Measurements from ENCODE around the gene NUAK2. TPM values are rescaled to one million over a fixed set of nuclear protein-coding genes. Genes with fewer than 3 reads are reported as not detected.

Gene NUAK2
- total RNA-seq, 1 experiment from 2014 or later, result 0.45 TPM

DNA sequence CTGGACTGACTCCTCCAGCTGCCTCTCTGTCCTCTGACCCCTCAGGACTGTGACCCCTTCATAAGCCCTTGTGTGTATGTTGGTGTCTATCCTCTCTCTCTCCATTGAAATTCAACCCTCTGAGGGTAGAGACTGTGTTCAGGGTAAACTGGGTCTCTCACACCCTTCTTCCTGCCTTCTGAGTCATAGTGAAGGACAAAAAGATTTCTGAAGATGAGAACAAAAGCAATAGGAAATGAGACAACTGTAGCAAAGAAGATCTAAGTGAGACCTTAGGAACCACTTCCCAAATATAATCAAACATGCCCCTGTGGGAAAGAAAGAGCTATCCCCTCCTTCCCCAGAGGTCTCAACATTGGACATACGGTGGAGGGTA is 16.9 kb downstream of the NUAK2 start:
- CTCF ChIA-PET, result no interaction called here
- no peak overlapping the region for H3K4me3 ChIP-seq (ENCODE audit: low read depth, low read length, poor library complexity, severe bottlenecking)
- H3K4me1 ChIP-seq (ENCODE audit: insufficient read depth, low read length, poor library complexity, severe bottlenecking), result peaks cover 18% of the 10 kb centered on the region
- intact Hi-C loops (cut with micrococcal nuclease; ENCODE audit: unreplicated experiment), result no loop called here
- DNase-seq (ENCODE audit: low spot score), result no peak
- H3K9me3 ChIP-seq (ENCODE audit: low read depth, low read length, poor library complexity, severe bottlenecking), result no peaks in the 10 kb centered on the region
- H3K27ac ChIP-seq (ENCODE audit: low read depth, low read length, poor library complexity, severe bottlenecking), result no peak overlapping the region
- POLR2A ChIA-PET (ENCODE audit: low non-redundant PET), result no interaction called here
- BruUV-seq (replicated peaks), result no TSS peak
- no peaks in the 10 kb centered on the region for H3K36me3 ChIP-seq (ENCODE audit: insufficient read depth, low read length, poor library complexity, severe bottlenecking)
- no peaks in the 10 kb centered on the region for H3K27me3 ChIP-seq (replicated peaks; ENCODE audit: insufficient read depth, low read depth, low read length, poor library complexity)
- TF ChIP-seq, protein P1, sequence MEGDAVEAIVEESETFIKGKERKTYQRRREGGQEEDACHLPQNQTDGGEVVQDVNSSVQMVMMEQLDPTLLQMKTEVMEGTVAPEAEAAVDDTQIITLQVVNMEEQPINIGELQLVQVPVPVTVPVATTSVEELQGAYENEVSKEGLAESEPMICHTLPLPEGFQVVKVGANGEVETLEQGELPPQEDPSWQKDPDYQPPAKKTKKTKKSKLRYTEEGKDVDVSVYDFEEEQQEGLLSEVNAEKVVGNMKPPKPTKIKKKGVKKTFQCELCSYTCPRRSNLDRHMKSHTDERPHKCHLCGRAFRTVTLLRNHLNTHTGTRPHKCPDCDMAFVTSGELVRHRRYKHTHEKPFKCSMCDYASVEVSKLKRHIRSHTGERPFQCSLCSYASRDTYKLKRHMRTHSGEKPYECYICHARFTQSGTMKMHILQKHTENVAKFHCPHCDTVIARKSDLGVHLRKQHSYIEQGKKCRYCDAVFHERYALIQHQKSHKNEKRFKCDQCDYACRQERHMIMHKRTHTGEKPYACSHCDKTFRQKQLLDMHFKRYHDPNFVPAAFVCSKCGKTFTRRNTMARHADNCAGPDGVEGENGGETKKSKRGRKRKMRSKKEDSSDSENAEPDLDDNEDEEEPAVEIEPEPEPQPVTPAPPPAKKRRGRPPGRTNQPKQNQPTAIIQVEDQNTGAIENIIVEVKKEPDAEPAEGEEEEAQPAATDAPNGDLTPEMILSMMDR (conservative IDR thresholded peaks at IDR 0.05; ENCODE audit: low read depth, low read length), result no peak
- TF ChIP-seq EZH2 (IDR thresholded peaks at IDR 0.05; ENCODE audit: borderline replicate concordance, low read depth, low read length, poor library complexity, severe bottlenecking), result no peak

DNA sequence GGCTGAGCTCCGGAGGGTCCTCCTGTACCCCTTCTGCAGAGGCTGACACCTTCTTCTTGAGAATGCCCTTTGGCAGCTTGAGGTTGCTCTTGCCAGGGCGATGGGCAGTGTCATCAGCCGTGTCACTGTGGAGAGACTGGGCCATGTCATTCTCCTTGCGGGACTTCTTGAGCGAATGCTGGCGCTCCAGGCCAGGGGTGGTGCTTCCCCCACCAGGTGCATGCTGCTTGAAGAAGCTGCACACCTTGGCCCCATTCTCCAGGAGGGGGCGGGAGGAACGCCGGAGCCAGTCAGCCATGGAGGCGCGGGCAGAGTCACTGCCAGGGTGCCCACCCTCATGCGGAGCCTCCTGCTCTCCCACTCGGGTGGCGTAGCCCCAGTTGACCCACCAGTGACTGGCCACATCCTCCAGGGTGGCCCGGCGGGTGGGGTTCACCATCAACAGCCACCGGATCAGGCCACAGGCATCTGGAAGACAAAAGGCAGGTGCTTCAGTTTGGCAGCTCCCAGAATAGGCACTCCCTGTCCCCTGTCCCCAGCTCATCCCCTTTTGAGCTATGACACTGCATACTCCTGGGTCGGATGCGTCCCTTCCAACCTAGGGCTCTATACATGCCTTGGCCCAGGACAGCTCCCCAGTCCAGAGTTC is 17.4 kb downstream of the NUAK2 start:
- Histone ChIP-seq H3K4me3 (ENCODE audit: low read depth, low read length, poor library complexity, severe bottlenecking) (no peak overlapping the region), H3K4me1 (ENCODE audit: insufficient read depth, low read length, poor library complexity, severe bottlenecking) (peaks cover 18% of the 10 kb centered on the region), H3K27me3 (replicated peaks; ENCODE audit: insufficient read depth, low read depth, low read length, poor library complexity) (no peaks in the 10 kb centered on the region), H3K36me3 (ENCODE audit: insufficient read depth, low read length, poor library complexity, severe bottlenecking) (no peaks in the 10 kb centered on the region), H3K9me3 (ENCODE audit: low read depth, low read length, poor library complexity, severe bottlenecking) (no peaks in the 10 kb centered on the region), H3K27ac (ENCODE audit: low read depth, low read length, poor library complexity, severe bottlenecking) (no peak overlapping the region)
- POLR2A ChIA-PET (ENCODE audit: low non-redundant PET), result no interaction called here
- DNase-seq (ENCODE audit: low spot score), result no peak
- CTCF ChIA-PET, result no interaction called here
- BruUV-seq (replicated peaks), result no TSS peak
- TF ChIP-seq EZH2 (IDR thresholded peaks at IDR 0.05; ENCODE audit: borderline replicate concordance, low read depth, low read length, poor library complexity, severe bottlenecking), result no peak
- TF ChIP-seq, protein P1 (conservative IDR thresholded peaks at IDR 0.05; ENCODE audit: low read depth, low read length), result no peak
- intact Hi-C loops (cut with micrococcal nuclease; ENCODE audit: unreplicated experiment), result no loop called here

DNA sequence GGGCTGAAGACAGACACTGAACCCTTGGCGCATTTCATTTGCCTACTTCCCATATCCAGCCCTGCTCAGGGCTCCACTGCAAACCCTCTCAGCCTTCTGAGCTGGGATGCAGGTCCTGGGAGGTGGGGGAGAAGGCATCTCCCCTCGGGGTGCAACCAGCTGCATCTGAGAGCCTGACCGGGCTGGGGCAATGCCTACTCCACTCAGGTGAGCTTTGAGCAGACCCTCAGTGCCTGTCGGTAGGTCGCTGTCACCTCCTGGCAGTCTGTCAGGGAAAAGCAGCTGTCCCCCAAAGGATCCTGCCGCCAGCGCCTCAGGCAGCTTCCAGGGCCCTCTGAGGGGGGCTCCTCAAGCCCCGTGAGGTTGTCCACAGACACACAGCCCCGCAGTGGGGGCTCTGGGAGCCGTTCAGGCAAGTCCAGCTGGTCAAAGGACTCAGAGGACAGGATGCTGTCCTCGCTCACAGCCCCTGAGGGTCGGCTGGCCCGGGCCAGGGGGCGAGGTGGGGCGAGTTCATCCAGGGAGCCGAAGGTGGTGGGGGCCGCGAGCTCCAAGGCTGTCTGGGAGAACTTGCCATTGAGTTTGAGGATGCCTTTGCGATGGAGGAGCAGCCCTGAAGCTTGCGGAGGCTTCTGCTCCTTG is 18.2 kb downstream of the NUAK2 start:
- H3K36me3 ChIP-seq (ENCODE audit: insufficient read depth, low read length, poor library complexity, severe bottlenecking), result no peaks in the 10 kb centered on the region

More for the DNA sequence above, 18.2 kb downstream of the NUAK2 start:
- H3K4me1 ChIP-seq (ENCODE audit: insufficient read depth, low read length, poor library complexity, severe bottlenecking), result peaks cover 24% of the 10 kb centered on the region
- H3K9me3 ChIP-seq (ENCODE audit: low read depth, low read length, poor library complexity, severe bottlenecking), result no peaks in the 10 kb centered on the region
- DNase-seq (ENCODE audit: low spot score), result no peak
- H3K4me3 ChIP-seq (ENCODE audit: low read depth, low read length, poor library complexity, severe bottlenecking), result no peak overlapping the region
- CTCF ChIA-PET, result no interaction called here
- intact Hi-C loops (cut with micrococcal nuclease; ENCODE audit: unreplicated experiment), result no loop called here
- no TSS peak for BruUV-seq (replicated peaks)
- POLR2A ChIA-PET (ENCODE audit: low non-redundant PET), result no interaction called here
- TF ChIP-seq, protein P1 (conservative IDR thresholded peaks at IDR 0.05; ENCODE audit: low read depth, low read length), result no peak
- TF ChIP-seq EZH2 (IDR thresholded peaks at IDR 0.05; ENCODE audit: borderline replicate concordance, low read depth, low read length, poor library complexity, severe bottlenecking), result no peak
- no peak overlapping the region for H3K27ac ChIP-seq (ENCODE audit: low read depth, low read length, poor library complexity, severe bottlenecking)
- H3K27me3 ChIP-seq (replicated peaks; ENCODE audit: insufficient read depth, low read depth, low read length, poor library complexity), result no peaks in the 10 kb centered on the region

Measured in A673 (cell line).